ENCODE measurements around the gene CCDC167.
"Not testable (repeated sequence)": the region's sequence is repeated elsewhere in the genome, so short reads cannot be mapped to it uniquely, and the experiment has no call there.

CCDC167 gene

DNA sequence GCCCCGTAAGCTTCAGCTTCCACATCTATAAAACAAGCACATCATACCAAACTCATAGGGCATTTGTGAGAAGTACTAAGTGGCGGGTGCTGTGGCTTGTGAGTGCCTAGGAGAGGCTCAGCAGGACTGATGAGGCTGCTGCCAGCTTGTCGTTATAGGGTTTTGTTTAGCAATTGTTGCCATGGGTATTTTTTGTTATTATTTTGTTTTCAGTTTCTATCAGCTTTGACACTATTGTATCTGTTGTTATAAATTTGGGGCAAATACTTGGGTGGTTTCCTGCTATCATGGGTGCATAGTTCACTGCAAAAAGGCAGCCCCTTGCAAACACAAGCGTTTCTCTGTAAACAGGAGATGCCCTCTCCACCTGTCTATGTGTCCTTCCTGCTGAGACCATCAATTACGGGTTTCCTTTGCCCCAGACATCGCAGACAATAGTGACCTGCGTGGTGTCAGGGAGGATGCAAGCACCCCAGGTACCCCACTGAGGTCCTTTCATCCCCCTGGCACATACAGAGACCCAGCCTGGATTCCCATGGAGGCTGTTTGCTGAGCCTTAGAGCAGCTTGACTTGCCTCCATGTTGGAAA lies 3.1 kb upstream of the CCDC167 start:
- DNase-seq (ENCODE audit: low read depth): no peak
- no peak for TF ChIP-seq CTCF (conservative IDR thresholded peaks at IDR 0.05; ENCODE audit: control insufficient read depth, insufficient read depth, low read depth, low read length)

DNA sequence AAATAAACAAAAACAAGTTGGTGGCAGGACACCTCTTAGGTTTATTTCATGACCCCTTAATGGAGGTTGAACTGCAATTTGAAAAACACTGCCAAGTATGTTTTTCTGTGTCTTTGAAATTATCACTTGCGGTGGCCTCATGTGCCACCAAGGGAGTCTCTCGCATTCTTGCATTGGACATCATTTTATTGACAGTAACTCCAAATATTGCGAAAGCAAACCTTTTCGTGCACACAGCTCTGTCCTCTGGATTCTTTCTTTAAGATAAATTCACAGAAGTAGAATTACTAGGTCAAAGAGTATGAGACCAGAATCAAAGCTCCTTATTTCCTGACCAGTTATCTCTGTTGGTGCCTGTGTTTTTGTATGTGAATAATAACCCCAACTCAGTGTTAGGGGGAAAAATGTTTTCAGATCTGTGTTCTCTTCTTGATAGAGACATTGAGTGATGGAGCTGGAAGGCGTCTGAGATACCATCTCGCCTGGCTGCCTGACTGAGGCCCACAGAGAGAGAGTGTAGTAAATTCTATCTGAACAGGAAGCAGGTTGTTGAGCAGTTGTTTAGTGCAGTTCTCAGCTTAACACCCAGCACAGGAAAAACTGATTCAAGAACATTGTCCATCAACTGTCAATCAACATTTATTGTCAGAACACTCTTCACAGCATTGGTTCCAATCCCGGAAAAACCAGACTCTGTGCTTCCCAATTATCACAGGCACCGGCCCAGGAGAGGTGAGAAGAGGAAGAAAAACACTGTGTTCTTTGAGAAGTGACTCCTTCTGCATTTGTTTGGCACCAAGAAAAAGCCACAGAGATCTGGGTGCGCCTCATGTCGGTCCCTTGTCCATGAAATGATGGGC lies 2.2 kb upstream of the CCDC167 start:
- no peak for DNase-seq (ENCODE audit: low read depth)

More for the DNA sequence above, 3.1 kb upstream of the CCDC167 start:
- no peak overlapping the region for H3K4me3 ChIP-seq (ENCODE audit: control insufficient read depth, low read depth, low read length)

GRCh38 chr6:37500904-37501303 lies 1.2 kb upstream of the CCDC167 start:
- not testable (repeated sequence) for H3K4me3 ChIP-seq (ENCODE audit: control insufficient read depth, low read depth, low read length); DNase-seq (ENCODE audit: low read depth)

More for the DNA sequence above, 2.2 kb upstream of the CCDC167 start:
- no peak overlapping the region for H3K4me3 ChIP-seq (ENCODE audit: control insufficient read depth, low read depth, low read length)
- TF ChIP-seq CTCF (conservative IDR thresholded peaks at IDR 0.05; ENCODE audit: control insufficient read depth, insufficient read depth, low read depth, low read length): no peak

DNA sequence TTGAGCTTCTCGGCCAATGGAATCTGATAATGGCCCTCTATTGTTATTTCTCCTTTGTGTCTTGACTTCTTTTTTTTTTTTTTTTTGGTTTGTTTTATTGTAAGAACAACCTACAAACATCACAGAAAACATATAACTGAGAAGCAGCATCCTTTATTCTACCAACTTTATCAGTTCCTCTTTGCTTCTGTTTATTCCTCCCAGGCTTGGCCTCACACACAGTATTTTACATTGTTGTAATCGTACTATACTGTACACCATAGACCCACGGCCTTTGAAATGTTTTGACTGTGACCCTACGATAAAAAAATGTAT lies 558 bp upstream of the CCDC167 start:
- no peak for TF ChIP-seq CTCF (conservative IDR thresholded peaks at IDR 0.05; ENCODE audit: control insufficient read depth, insufficient read depth, low read depth, low read length)
- peak overlapping the region; percentile 62 for H3K4me3 ChIP-seq (ENCODE audit: control insufficient read depth, low read depth, low read length)
- DNase-seq (ENCODE audit: low read depth): no peak

- H3K4me3 ChIP-seq (ENCODE audit: control insufficient read depth, low read depth, low read length): no peak overlapping the region
- no peak for DNase-seq (ENCODE audit: low read depth)
- TF ChIP-seq CTCF (conservative IDR thresholded peaks at IDR 0.05; ENCODE audit: control insufficient read depth, insufficient read depth, low read depth, low read length): no peak
Observed at GRCh38 chr6:37496951-37497885, 2.5 kb downstream of the CCDC167 start.

DNA sequence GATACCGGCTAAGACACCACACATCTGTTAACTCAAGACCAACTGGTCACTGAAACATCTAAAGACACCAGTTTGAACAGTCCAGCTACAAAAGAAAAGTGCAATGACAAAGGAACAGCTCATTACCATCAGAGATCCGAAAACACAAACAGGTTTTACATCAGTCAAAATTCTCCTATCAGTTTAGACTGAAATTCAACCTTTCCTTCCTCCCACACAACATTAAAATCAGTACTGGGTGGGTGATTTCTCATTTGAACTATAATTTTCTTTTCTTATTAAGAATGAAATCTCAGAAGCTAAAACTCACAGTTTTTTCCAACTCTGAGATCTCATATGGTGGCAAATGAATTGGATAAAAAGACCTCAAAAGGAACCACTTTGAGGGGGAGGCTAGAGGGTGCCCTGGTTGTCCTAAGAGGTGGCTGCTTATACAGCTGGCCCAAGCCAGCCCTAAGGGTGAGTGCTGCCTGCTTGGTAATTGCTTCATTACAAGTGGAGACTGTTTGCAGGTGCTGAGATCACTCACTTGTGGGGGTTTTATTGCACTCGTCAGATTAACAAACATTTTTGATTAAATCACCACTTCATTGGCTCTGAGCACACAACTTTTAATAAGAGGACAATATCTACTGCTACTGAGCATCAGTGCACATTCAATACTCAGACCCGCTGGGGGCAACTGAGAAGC lies 4.3 kb downstream of the CCDC167 start:
- TF ChIP-seq CTCF (conservative IDR thresholded peaks at IDR 0.05; ENCODE audit: control insufficient read depth, insufficient read depth, low read depth, low read length): no peak
- no peak overlapping the region for H3K4me3 ChIP-seq (ENCODE audit: control insufficient read depth, low read depth, low read length)
- DNase-seq (ENCODE audit: low read depth): no peak

All from fibroblast of mammary gland (primary cell).